Measurements from ENCODE around the gene ANTKMT.

ANTKMT gene

DNA sequence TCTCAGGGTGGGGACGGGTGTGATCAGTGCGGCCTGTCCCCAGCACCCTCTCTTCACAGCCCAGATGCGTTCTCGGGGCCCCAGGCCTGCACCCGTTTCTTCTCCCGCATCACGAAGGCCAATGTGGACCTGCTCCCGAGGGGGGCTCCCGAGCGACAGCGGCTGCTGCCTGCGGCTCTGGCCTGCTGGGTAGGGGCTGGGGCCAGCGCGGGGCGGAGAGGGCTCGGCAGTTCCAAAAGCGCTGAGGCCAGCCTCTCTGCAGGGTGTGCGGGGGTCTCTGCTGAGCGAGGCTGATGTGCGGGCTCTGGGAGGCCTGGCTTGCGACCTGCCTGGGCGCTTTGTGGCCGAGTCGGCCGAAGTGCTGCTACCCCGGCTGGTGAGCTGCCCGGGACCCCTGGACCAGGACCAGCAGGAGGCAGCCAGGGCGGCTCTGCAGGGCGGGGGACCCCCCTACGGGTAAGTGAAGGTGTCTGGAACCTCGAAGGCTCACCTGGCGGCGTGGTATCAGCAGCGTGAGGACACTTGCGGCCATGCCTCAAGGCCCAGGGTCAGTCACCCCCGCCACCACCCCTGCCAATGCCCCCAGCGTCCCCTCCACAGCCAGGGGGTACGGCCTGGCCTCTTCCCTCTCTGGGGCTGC is 44.0 kb downstream of the ANTKMT start:
- DNase-seq (ENCODE audit: low read depth): no peak

DNA sequence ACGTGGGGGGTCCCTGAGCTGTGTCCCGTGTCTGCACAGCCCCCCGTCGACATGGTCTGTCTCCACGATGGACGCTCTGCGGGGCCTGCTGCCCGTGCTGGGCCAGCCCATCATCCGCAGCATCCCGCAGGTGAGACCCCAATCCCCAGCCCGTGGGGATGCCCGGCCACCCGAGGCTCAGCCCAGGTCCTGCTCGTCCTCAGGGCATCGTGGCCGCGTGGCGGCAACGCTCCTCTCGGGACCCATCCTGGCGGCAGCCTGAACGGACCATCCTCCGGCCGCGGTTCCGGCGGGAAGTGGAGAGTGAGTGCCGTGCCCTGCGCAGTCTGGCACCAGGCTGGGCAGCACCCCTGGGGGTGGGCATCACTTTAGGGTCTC is 44.5 kb downstream of the ANTKMT start:
- no peak for DNase-seq (ENCODE audit: low read depth)

DNA sequence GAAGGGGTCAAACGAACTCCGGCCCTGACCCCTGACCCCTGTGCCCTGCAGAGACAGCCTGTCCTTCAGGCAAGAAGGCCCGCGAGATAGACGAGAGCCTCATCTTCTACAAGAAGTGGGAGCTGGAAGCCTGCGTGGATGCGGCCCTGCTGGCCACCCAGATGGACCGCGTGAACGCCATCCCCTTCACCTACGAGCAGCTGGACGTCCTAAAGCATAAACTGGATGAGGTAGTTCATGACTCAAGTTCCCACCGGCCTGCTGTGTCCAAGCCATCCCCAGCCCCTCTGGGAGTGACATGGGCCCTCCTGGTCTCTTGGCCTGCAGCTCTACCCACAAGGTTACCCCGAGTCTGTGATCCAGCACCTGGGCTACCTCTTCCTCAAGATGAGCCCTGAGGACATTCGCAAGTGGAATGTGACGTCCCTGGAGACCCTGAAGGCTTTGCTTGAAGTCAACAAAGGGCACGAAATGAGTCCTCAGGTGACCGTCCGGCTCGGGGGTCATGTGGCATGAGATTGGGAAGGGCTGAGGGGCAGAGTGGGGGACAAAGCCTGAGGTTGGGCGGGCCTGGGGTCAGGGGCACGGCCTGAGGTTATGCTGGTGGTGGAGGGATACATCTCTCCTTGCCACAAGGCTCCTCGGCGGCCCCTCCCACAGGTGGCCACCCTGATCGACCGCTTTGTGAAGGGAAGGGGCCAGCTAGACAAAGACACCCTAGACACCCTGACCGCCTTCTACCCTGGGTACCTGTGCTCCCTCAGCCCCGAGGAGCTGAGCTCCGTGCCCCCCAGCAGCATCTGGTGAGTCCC is 45.3 kb downstream of the ANTKMT start:
- DNase-seq (ENCODE audit: low read depth): no peak

DNA sequence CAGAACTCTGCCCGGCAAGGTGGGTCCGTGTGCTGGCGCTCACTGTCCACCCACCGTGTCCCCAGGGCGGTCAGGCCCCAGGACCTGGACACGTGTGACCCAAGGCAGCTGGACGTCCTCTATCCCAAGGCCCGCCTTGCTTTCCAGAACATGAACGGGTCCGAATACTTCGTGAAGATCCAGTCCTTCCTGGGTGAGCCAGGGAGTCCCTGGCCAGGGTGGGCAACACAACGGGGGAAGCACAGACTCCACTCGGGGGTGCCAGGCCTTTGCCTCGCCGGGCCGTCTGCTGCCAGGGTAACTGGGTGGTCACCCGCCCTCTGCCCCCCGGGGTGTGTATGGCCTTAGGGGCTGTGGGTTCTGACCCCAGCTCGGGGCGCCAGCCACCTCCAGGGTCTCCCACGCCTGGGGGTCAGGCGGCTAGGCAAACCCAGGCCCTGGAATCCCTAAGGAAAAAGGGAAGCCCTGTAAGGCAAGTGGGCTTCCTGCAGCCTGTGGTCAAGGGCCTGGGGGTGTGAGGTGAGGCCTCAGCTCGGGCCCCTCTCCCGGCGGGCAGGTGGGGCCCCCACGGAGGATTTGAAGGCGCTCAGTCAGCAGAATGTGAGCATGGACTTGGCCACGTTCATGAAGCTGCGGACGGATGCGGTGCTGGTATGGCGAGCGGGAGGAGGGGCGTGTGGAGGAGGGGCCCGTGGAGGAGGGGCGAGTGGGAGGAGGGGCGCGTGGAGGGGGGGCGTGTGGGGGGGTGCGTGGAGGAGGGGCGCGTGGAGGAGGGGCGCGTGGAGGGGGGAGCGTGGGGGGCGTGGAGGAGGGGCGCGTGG is 46.1 kb downstream of the ANTKMT start:
- no peak for DNase-seq (ENCODE audit: low read depth)

DNA sequence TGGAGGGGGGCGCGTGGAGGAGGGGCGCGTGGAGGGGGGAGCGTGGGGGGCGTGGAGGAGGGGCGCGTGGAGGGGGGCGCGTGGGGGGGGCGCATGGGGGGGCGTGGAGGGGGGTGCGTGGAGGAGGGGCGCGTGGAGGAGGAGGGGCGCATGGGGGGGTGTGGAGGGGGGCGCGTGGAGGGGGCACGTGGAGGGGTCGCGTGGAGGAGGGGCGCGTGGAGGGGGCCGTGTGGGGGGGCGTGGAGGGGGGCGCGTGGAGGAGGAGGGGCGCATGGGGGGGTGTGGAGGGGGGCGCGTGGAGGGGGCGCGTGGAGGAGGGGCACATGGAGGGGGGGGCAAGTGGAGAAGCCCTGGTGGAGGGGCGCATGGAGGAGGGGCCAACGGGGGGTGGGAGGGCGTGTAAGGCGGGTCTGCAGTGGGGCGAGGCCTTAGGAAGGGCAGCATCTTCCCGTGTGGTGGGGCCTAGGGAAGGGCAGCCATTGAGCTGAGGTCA is 46.8 kb downstream of the ANTKMT start:
- no peak for DNase-seq (ENCODE audit: low read depth)

DNA sequence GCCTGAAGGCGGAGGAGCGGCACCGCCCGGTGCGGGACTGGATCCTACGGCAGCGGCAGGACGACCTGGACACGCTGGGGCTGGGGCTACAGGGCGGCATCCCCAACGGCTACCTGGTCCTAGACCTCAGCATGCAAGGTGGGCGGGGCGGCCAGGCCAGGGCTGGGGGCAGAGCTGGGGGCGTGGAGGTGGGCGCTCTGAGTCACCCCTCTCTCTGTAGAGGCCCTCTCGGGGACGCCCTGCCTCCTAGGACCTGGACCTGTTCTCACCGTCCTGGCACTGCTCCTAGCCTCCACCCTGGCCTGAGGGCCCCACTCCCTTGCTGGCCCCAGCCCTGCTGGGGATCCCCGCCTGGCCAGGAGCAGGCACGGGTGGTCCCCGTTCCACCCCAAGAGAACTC is 47.5 kb downstream of the ANTKMT start:
- DNase-seq (ENCODE audit: low read depth): no peak

DNA sequence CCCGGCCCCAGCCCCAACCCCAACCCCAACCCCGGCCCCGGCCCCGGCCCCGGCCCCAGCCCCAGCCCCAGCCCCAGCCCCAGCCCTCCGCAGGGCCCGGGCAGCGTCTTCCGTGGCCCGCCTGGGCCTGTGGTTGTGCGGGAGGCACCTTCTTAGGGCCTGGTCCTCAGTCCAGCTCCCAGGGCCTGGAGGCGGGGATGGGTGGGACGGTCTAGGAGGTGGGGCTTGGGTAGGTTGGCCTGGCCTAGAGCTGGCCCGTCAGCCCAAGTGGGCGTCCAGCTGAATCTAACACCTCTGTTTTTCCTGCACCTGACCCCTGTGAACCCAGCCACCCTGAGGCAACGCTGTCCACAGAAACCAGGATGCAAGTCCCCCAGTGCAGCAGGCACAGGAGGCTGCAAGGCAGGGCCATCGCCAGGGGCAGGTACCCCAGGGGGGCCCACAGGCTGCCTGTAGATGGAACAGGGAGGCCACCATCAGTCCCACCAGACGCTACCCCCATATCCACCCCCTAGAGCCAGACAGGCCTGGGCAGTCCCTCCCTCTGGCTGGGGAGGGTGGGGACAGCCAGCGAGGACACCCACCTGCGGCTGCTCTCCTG is 48.3 kb downstream of the ANTKMT start:
- no peak for DNase-seq (ENCODE audit: low read depth)

DNA sequence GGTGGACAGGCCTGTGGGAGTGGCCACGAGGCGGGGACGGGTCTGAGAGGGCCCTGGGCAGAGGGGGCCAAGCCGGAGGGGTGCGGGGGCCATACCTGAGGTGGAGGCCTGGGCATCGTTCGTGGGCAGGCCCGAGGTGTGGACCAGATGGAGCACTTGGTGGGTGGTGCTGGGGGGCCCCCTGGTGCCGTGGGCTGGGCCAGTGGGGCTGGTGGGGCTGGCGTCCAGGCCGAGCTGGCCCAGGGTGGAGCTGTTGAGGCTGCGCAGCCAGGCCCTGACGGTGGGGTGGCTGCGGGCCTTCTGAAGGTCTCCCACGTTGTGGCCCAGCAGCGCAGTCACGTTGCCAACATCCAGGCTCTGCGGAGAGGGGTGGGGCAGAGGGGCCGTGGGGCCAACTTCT is 49.0 kb downstream of the ANTKMT start:
- no peak for DNase-seq (ENCODE audit: low read depth)

DNA sequence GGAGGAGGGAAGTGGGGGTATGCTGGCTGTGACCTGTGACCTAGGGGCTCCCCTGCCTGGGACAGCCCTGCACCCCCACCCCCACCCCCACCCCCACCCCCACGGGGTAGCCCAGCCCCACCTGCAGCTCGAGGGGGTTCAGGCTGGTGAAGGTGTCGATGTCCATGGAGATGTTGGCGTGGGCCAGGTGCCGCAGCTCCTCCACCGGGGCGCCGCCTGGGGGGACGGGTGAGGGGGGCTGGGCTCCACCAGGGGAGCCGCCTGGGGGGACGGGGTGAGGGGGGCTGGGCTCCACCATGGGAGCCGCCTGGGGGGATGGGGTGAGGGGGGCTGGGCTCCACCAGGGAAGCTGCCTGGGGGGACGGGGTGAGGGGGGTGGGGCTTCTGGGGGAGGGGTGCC is 49.5 kb downstream of the ANTKMT start:
- DNase-seq (ENCODE audit: low read depth): no peak

Data from stimulated activated CD8-positive, alpha-beta memory T cell treated with anti-CD3 and anti-CD28 coated beads, Interleukin-4, amount 100 ng/mL, for 24 hours (primary cell).